Astrocyte (in vitro differentiated cells and primary cell): ENCODE results near the gene RASGEF1C. TPM values are rescaled to one million over a fixed set of nuclear protein-coding genes. Genes with fewer than 3 reads are reported as not detected.
A peak's percentile ranks its signal among the peaks of the same experiment; 100 is the strongest.
"Not testable (repeated sequence)": the region's sequence is repeated elsewhere in the genome, so short reads cannot be mapped to it uniquely, and the experiment has no call there.

Source experiments
- DNase-seq: peaks from one replicate; pipeline ENCODE4 v3.0.0-alpha.2; 2010; ENCODE audit warnings: low read depth
- FAIRE-seq: peaks from 2 replicates; lab custom pipeline; 2011; peaks lifted over from hg19 to GRCh38; lab: Jason Lieb, UNC
- H2AFZ ChIP-seq: 2 replicates; pipeline ENCODE4 v1.6.0; 2012; ENCODE audit warnings: low read depth, low read length, inconsistent platforms
- H3K27ac ChIP-seq: 2 replicates; pipeline ENCODE4 v1.5.1; 2011; ENCODE audit warnings: low read depth, low read length, inconsistent platforms
- H3K27me3 ChIP-seq: 2 replicates; pipeline ENCODE4 v1.6.0; 2011; ENCODE audit warnings: low read length, inconsistent platforms; ENCODE audit not compliant: insufficient read depth
- H3K36me3 ChIP-seq: 2 replicates; pipeline ENCODE4 v1.5.1; 2011; ENCODE audit warnings: low read length, inconsistent platforms; ENCODE audit not compliant: insufficient read depth
- H3K4me1 ChIP-seq: 2 replicates; pipeline ENCODE4 v1.5.1; 2011; ENCODE audit warnings: low read length, inconsistent platforms; ENCODE audit not compliant: insufficient read depth
- H3K4me2 ChIP-seq: 2 replicates; pipeline ENCODE4 v1.6.0; 2012; ENCODE audit warnings: low read length, inconsistent platforms
- H3K4me3 ChIP-seq: 2 replicates; pipeline ENCODE4 v1.5.1; 2011; ENCODE audit warnings: low read depth, mild to moderate bottlenecking, low read length, inconsistent platforms; ENCODE audit not compliant: insufficient read depth
- H3K79me2 ChIP-seq: 2 replicates; pipeline ENCODE4 v1.6.0; 2012; ENCODE audit warnings: mild to moderate bottlenecking, low read length, inconsistent platforms; ENCODE audit not compliant: insufficient read depth
- H3K9ac ChIP-seq: 2 replicates; pipeline ENCODE4 v1.6.0; 2012; ENCODE audit warnings: mild to moderate bottlenecking, low read length, inconsistent platforms
- H3K9me3 ChIP-seq: 2 replicates; pipeline ENCODE4 v1.5.1; 2012; ENCODE audit warnings: low read depth, mild to moderate bottlenecking, low read length, inconsistent platforms; ENCODE audit not compliant: insufficient read depth
- H4K20me1 ChIP-seq: 2 replicates; pipeline ENCODE4 v1.6.0; 2012; ENCODE audit warnings: low read length, inconsistent platforms; ENCODE audit not compliant: insufficient read depth
- H3K27ac Mint-ChIP-seq: one replicate; pipeline ENCODE4 v1.8.0; 2021; ENCODE audit warnings: mild to moderate bottlenecking, mixed read lengths; ENCODE audit not compliant: unreplicated experiment
- H3K27me3 Mint-ChIP-seq: one replicate; pipeline ENCODE4 v1.8.0; 2021; ENCODE audit warnings: low read depth, mixed read lengths; ENCODE audit not compliant: unreplicated experiment
- H3K36me3 Mint-ChIP-seq: one replicate; pipeline ENCODE4 v1.8.0; 2021; ENCODE audit warnings: low read depth, mixed read lengths; ENCODE audit not compliant: unreplicated experiment
- H3K4me1 Mint-ChIP-seq: one replicate; pipeline ENCODE4 v1.8.0; 2021; ENCODE audit warnings: low read depth, mixed read lengths; ENCODE audit not compliant: unreplicated experiment
- H3K4me3 Mint-ChIP-seq: one replicate; pipeline ENCODE4 v1.8.0; 2021; ENCODE audit warnings: mild to moderate bottlenecking, moderate library complexity, mixed read lengths; ENCODE audit not compliant: unreplicated experiment
- H3K9me3 Mint-ChIP-seq: one replicate; pipeline ENCODE4 v1.8.0; 2021; ENCODE audit warnings: mild to moderate bottlenecking, mixed read lengths; ENCODE audit not compliant: unreplicated experiment
- EZH2 ChIP-seq: IDR thresholded peaks from 2 replicates; pipeline ENCODE4 v1.6.1; 2012; ENCODE audit warnings: mild to moderate bottlenecking, low read length, inconsistent platforms; ENCODE audit not compliant: insufficient read depth
- total RNA-seq: library from RNA; stranded (reverse); gene quantifications from 2 replicates; pipeline ENCODE4 v1.2.1, GENCODE V29; 2021
- TF ChIP-seq, protein P1 (sequence below): IDR thresholded peaks from 2 replicates; pipeline ENCODE4 v1.5.1; 2011; ENCODE audit warnings: low read depth, mild to moderate bottlenecking, inconsistent platforms, low read length, moderate library complexity; ENCODE audit not compliant: insufficient read depth

RASGEF1C gene
- total RNA-seq, 1 donor from 2014 or later, result 0.41 TPM

DNA sequence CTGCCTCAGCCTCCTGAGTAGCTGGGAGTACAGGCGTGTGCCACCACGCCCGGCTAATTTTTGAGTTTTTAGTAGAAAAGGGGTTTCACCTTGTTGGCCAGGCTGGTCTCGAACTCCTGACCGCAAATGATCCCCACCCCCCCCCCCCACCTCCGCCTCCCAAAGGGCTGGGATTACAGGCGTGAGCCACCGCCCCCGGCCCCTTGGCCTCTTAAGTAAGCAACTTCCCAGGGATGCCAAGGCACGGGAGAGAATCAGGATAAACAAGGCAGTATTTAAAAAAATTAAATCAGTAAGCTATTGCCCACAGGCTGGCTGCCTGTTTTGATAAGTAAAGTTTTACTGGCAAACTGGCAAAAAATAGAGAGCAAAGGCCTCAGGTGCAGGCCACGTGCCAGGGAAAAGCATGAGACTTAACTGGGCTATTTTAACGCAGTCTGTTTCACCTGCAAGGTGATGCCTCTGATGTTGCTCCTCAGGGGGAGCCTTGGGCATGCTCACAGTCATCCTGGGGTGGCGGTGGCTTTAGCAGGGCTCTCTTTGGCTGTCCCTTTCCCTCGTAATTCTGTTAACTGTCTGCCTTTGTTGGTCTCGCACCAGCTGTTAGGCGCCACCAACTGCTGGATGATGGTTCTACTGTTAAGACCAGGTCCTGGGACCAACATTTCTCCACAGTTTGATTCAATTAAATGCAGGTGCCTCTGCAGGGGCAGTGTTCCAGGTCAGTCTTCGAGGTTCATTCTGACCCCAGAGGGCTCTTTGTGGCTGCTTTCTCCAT is 118.1 kb downstream of the RASGEF1C start:
- Histone ChIP-seq H3K36me3 (no peaks in the 10 kb centered on the region), H3K4me1 (no peaks in the 10 kb centered on the region), H3K9me3 (no peaks in the 10 kb centered on the region), H3K9ac (peak overlapping the region; percentile 80), H3K4me2 (peak overlapping the region; percentile 90), H3K27me3 (no peaks in the 10 kb centered on the region), H2AFZ (peak overlapping the region; percentile 84), H4K20me1 (no peaks in the 10 kb centered on the region), H3K79me2 (no peaks in the 10 kb centered on the region), H3K27ac (no peak overlapping the region), H3K4me3 (peak overlapping the region; percentile 58)
- peaks cover 2% of the 10 kb centered on the region for H3K27me3 Mint-ChIP-seq
- H3K27ac Mint-ChIP-seq, result no peak overlapping the region
- FAIRE-seq (no peak), DNase-seq (peak; percentile 16)
- TF ChIP-seq, protein P1, sequence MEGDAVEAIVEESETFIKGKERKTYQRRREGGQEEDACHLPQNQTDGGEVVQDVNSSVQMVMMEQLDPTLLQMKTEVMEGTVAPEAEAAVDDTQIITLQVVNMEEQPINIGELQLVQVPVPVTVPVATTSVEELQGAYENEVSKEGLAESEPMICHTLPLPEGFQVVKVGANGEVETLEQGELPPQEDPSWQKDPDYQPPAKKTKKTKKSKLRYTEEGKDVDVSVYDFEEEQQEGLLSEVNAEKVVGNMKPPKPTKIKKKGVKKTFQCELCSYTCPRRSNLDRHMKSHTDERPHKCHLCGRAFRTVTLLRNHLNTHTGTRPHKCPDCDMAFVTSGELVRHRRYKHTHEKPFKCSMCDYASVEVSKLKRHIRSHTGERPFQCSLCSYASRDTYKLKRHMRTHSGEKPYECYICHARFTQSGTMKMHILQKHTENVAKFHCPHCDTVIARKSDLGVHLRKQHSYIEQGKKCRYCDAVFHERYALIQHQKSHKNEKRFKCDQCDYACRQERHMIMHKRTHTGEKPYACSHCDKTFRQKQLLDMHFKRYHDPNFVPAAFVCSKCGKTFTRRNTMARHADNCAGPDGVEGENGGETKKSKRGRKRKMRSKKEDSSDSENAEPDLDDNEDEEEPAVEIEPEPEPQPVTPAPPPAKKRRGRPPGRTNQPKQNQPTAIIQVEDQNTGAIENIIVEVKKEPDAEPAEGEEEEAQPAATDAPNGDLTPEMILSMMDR, result no peak
- no peak for TF ChIP-seq EZH2
- H3K9me3 Mint-ChIP-seq, result no peaks in the 10 kb centered on the region
- peaks cover 7% of the 10 kb centered on the region for H3K4me1 Mint-ChIP-seq
- peak overlapping the region; percentile 35 for H3K4me3 Mint-ChIP-seq
- peaks cover 2% of the 10 kb centered on the region for H3K36me3 Mint-ChIP-seq

GRCh38 chr5:180090098-180090768 is 118.8 kb downstream of the RASGEF1C start:
- H3K4me1 ChIP-seq, result no peaks in the 10 kb centered on the region
- H3K4me3 ChIP-seq, result peak overlapping the region; percentile 58
- peak overlapping the region; percentile 90 for H3K4me2 ChIP-seq
- H3K36me3 ChIP-seq, result no peaks in the 10 kb centered on the region
- peaks cover 6% of the 10 kb centered on the region for H3K4me1 Mint-ChIP-seq
- peak overlapping the region; percentile 84 for H2AFZ ChIP-seq
- peak overlapping the region; percentile 80 for H3K27ac Mint-ChIP-seq
- no peak for TF ChIP-seq EZH2
- TF ChIP-seq, protein P1, result peak; percentile 61
- no peaks in the 10 kb centered on the region for H3K9me3 ChIP-seq
- no peaks in the 10 kb centered on the region for H4K20me1 ChIP-seq
- peaks cover 2% of the 10 kb centered on the region for H3K27me3 Mint-ChIP-seq
- FAIRE-seq (no peak), DNase-seq (peak; percentile 36)
- H3K9ac ChIP-seq, result peak overlapping the region; percentile 80
- H3K27me3 ChIP-seq, result no peaks in the 10 kb centered on the region
- H3K27ac ChIP-seq, result no peak overlapping the region
- H3K4me3 Mint-ChIP-seq, result peak overlapping the region; percentile 87
- H3K9me3 Mint-ChIP-seq, result no peaks in the 10 kb centered on the region
- peaks cover 2% of the 10 kb centered on the region for H3K36me3 Mint-ChIP-seq
- H3K79me2 ChIP-seq, result no peaks in the 10 kb centered on the region

DNA sequence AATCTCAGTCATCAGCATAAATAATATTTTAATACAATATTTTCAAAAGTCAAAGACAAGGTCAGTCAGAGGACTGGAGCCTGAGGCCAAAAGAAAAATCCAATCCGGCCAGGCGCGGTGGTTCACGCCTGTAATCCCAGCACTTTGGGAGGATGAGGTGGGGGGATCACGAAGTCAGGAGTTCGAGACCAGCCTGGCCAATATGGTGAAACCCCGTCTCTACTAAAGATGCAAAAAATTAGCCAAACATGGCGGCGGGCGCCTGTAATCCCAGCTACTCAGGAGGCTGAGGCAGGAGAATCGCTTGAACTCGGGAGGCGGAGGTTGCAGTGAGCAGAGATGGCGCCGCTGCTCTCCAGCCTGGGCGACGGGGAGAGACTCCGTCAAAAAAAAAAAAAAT is 119.4 kb downstream of the RASGEF1C start:
- not testable (repeated sequence) for H2AFZ ChIP-seq, H3K36me3 Mint-ChIP-seq, H3K36me3 ChIP-seq, H3K27me3 Mint-ChIP-seq, H4K20me1 ChIP-seq, H3K9me3 ChIP-seq, H3K4me1 ChIP-seq, H3K79me2 ChIP-seq, H3K27ac ChIP-seq, H3K27ac Mint-ChIP-seq, FAIRE-seq, H3K27me3 ChIP-seq, DNase-seq, H3K9me3 Mint-ChIP-seq, H3K4me1 Mint-ChIP-seq
- Histone ChIP-seq H3K4me2 (peak overlapping the region; percentile 90), H3K9ac (peak overlapping the region; percentile 80), H3K4me3 (peak overlapping the region; percentile 58)
- peak overlapping the region; percentile 87 for H3K4me3 Mint-ChIP-seq
